ENCODE results near the gene RACK1.
A peak's percentile ranks its signal among the peaks of the same experiment; 100 is the strongest.

RACK1 gene

GRCh38 chr5:181255276-181255675, 11.6 kb upstream of the RACK1 start:
- DNase-seq (ENCODE audit: low spot score): no peak

GRCh38 chr5:181248277-181248676, 4.6 kb upstream of the RACK1 start:
- no peak for DNase-seq (ENCODE audit: low spot score)
- TF ChIP-seq, protein P1, sequence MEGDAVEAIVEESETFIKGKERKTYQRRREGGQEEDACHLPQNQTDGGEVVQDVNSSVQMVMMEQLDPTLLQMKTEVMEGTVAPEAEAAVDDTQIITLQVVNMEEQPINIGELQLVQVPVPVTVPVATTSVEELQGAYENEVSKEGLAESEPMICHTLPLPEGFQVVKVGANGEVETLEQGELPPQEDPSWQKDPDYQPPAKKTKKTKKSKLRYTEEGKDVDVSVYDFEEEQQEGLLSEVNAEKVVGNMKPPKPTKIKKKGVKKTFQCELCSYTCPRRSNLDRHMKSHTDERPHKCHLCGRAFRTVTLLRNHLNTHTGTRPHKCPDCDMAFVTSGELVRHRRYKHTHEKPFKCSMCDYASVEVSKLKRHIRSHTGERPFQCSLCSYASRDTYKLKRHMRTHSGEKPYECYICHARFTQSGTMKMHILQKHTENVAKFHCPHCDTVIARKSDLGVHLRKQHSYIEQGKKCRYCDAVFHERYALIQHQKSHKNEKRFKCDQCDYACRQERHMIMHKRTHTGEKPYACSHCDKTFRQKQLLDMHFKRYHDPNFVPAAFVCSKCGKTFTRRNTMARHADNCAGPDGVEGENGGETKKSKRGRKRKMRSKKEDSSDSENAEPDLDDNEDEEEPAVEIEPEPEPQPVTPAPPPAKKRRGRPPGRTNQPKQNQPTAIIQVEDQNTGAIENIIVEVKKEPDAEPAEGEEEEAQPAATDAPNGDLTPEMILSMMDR (IDR thresholded peaks at IDR 0.05; ENCODE audit: extremely low read depth, missing control alignments): no peak

More at GRCh38 chr5:181255276-181255675, 11.6 kb upstream of the RACK1 start:
- TF ChIP-seq, protein P1 (IDR thresholded peaks at IDR 0.05; ENCODE audit: extremely low read depth, missing control alignments): no peak

- peak; percentile 87 for DNase-seq (ENCODE audit: low spot score)
These were observed 2.8 kb upstream of the RACK1 start for GRCh38 chr5:181246276-181247049.

GRCh38 chr5:181245427-181246275, 1.9 kb upstream of the RACK1 start:
- DNase-seq (ENCODE audit: low spot score): peak; percentile 7
- TF ChIP-seq, protein P1 (IDR thresholded peaks at IDR 0.05; ENCODE audit: extremely low read depth, missing control alignments): no peak

More at GRCh38 chr5:181246276-181247049, 2.8 kb upstream of the RACK1 start:
- TF ChIP-seq, protein P1 (IDR thresholded peaks at IDR 0.05; ENCODE audit: extremely low read depth, missing control alignments): no peak

GRCh38 chr5:181243018-181243563, 615 bp downstream of the RACK1 start:
- peak; percentile 13 for DNase-seq (ENCODE audit: low spot score)
- TF ChIP-seq, protein P1 (IDR thresholded peaks at IDR 0.05; ENCODE audit: extremely low read depth, missing control alignments): no peak

GRCh38 chr5:181242031-181242451, 1.7 kb downstream of the RACK1 start:
- peak; percentile 7 for DNase-seq (ENCODE audit: low spot score)
- TF ChIP-seq, protein P1 (IDR thresholded peaks at IDR 0.05; ENCODE audit: extremely low read depth, missing control alignments): no peak
